Measurements from ENCODE around the gene SPIRE2. TPM values are rescaled to one million over a fixed set of nuclear protein-coding genes. Genes with fewer than 3 reads are reported as not detected.
A peak's percentile ranks its signal among the peaks of the same experiment; 100 is the strongest.

SPIRE2 gene
- total and polyA plus RNA-seq, 2 of the 4 experiments (the other 2 are of a cell fraction) = 0.72 to 1.9 TPM

DNA sequence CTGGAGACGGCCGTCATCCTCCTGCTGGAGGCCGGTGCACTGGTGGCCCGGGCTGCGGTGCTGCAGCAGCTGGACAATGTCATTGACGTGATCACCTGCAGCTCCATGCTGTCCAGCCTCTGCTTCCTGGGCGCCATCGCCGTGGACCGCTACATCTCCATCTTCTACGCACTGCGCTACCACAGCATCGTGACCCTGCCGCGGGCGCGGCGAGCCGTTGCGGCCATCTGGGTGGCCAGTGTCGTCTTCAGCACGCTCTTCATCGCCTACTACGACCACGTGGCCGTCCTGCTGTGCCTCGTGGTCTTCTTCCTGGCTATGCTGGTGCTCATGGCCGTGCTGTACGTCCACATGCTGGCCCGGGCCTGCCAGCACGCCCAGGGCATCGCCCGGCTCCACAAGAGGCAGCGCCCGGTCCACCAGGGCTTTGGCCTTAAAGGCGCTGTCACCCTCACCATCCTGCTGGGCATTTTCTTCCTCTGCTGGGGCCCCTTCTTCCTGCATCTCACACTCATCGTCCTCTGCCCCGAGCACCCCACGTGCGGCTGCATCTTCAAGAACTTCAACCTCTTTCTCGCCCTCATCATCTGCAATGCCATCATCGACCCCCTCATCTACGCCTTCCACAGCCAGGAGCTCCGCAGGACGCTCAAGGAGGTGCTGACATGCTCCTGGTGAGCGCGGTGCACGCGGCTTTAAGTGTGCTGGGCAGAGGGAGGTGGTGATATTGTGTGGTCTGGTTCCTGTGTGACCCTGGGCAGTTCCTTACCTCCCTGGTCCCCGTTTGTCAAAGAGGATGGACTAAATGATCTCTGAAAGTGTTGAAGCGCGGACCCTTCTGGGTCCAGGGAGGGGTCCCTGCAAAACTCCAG lies 91.5 kb downstream of the SPIRE2 start:
- TF ChIP-seq RCOR1 (IDR thresholded peaks at IDR 0.05; ENCODE audit: insufficient replicate concordance, low read length) = no peak
- no peak overlapping the region for H3K27ac ChIP-seq (ENCODE audit: insufficient read depth, low read length)
- H3K23ac ChIP-seq (ENCODE audit: low read depth, low read length) = no peak overlapping the region
- peak overlapping the region; percentile 100 for H2AK5ac ChIP-seq (ENCODE audit: low read depth, low read length)
- H3K9ac ChIP-seq (ENCODE audit: low read depth, low read length) = no peak overlapping the region
- H3K14ac ChIP-seq (replicated peaks; ENCODE audit: low read depth, low read length) = 0 out of 2 replicates have a peak overlapping the region, but pooled peaks have one; percentile 21
- H4K20me1 ChIP-seq (ENCODE audit: insufficient read depth, low read length) = peaks cover 12% of the 10 kb centered on the region
- H2BK120ac ChIP-seq (ENCODE audit: low read depth, low read length) = peak overlapping the region; percentile 24; the same call in 1 of the 2 replicates
- H3K4me2 ChIP-seq (ENCODE audit: low read depth, low read length) = no peak overlapping the region
- ChIA-PET CTCF (no interaction called here), POLR2A (ENCODE audit: unreplicated experiment) (no interaction called here)
- no peak overlapping the region for H4K5ac ChIP-seq (ENCODE audit: low read depth, low read length)
- no TSS peak for BruUV-seq (replicated peaks)
- DNase-seq (no peak), ATAC-seq (ENCODE audit: low read depth) (no peak)
- peaks cover 27% of the 10 kb centered on the region for H3K4me1 ChIP-seq (ENCODE audit: control insufficient read depth, insufficient read depth, low read length)
- H4K91ac ChIP-seq (ENCODE audit: insufficient read depth, low read depth, low read length) = peak overlapping the region; percentile 39; the same call in 1 of the 2 replicates
- H3K9me1 ChIP-seq (ENCODE audit: insufficient read depth, low read length) = peaks cover 20% of the 10 kb centered on the region
- no peaks in the 10 kb centered on the region for H3K27me3 ChIP-seq (ENCODE audit: control insufficient read depth, insufficient read depth, low read length)
- no peak overlapping the region for H4K8ac ChIP-seq (ENCODE audit: low read depth in 2 of 2, low read length in 2 of 2)
- no peaks in the 10 kb centered on the region for H3K9me3 ChIP-seq (ENCODE audit: control insufficient read depth, insufficient read depth, low read length)
- peak overlapping the region; percentile 3 for H2AFZ ChIP-seq (replicated peaks; ENCODE audit: low read length, poor library complexity)
- H2AK9ac ChIP-seq (replicated peaks; ENCODE audit: low read depth, low read length, poor library complexity) = peak overlapping the region; percentile 45
- H3K4ac ChIP-seq (ENCODE audit: low read depth, low read length) = peak overlapping the region; percentile 45
- no peak overlapping the region for H2BK15ac ChIP-seq (ENCODE audit: low read depth, low read length)
- no peak overlapping the region for H3K18ac ChIP-seq (ENCODE audit: low read depth, low read length)
- no peaks in the 10 kb centered on the region; the same call in 1 of the 2 replicates for H3K36me3 ChIP-seq (ENCODE audit: control insufficient read depth, insufficient read depth, low read length)
- H2BK20ac ChIP-seq (ENCODE audit: low read depth, low read length) = 0 out of 2 replicates have a peak overlapping the region, but pooled peaks have one; percentile 46
- intact Hi-C loops (cut with micrococcal nuclease) (loop anchor here (10.0 kb wide), 1 partner anchor 105 kb away; no protein-coding TSS in a partner anchor), in situ Hi-C loops (cut with MboI; ENCODE audit: low sequenced_read_pairs) (no loop called here), dilution Hi-C loops (cut with HindIII; ENCODE audit: low sequenced_read_pairs, unreplicated experiment) (no loop called here)
- 95% methylated on average over 36 of the region's 52 CpGs; no CpG with 5 or more reads in 1 of the 2 experiments for WGBS, 2 experiments (ENCODE audit: extremely low coverage in 2 of 2, insufficient read length in 1 of 2)
- H3K4me3 ChIP-seq (ENCODE audit: insufficient read depth, low read depth, low read length) = no peak overlapping the region
- peaks cover 0 to 50% of the 10 kb centered on the region in 2 experiments; a peak in 3 of 4 replicates for H3K79me1 ChIP-seq (ENCODE audit: low read depth in 1 of 2, low read length in 2 of 2)
- H3K56ac ChIP-seq (ENCODE audit: extremely low read depth, insufficient read depth, low read length) = no peak overlapping the region
- H2BK5ac ChIP-seq (ENCODE audit: low read depth, low read length, poor library complexity, severe bottlenecking) = no peak overlapping the region

Data from IMR-90 (cell line).